NCI-H1436 treated with DMSO at 0.1 percent for 48 hours (cell line): Measurements from ENCODE around the gene MTCH2.
A peak's percentile ranks its signal among the peaks of the same experiment; 100 is the strongest.
"Not testable (repeated sequence)": the region's sequence is repeated elsewhere in the genome, so short reads cannot be mapped to it uniquely, and the experiment has no call there.

Experiments
- DNase-seq: peaks from one replicate; lab custom pipeline; 2025; lab: John Stamatoyannopoulos, UW

MTCH2 gene

DNA sequence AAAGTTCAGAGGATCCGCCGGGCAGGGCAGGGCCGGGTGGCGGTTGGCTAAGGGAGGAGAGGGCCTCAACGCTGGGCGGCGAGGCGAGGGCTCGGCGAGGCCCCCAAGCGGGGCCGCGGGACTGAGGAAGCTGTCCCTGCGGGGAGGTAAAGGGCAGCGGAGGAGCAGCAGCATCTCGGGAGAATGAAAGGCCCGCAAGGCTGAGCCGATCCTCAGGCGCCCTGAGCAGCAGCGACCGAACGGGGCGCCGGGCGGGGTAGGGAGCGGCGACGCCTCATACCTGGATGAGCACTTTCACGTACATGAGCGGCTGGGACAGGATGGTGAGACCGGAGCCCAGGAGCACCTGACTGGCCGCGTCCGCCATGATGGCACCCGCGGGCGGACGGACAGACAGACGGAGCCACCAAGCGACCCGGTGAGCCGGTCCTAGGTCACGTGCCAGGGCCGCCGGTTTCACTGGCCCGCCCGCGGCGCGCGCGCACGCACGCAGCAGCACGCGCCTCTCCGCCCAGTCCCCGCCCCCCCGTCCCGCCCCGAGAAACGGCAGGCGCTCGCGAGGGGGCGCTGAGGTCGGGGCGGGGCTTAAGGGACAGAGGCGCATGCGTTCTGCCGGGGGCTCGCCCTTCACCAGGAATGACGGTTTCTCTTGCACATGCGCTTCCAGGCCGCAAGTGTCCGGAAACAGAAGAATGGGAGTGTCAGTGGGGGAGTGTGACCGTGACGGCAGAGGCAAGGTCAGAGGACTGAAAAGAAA lies at the start of gene MTCH2:
TSS of gene MTCH2 (minus strand) at position 461 of the 757 bp plus-strand sequence. CDS start at position 367, 94 bp downstream.
- DNase-seq: peak; percentile 90

DNA sequence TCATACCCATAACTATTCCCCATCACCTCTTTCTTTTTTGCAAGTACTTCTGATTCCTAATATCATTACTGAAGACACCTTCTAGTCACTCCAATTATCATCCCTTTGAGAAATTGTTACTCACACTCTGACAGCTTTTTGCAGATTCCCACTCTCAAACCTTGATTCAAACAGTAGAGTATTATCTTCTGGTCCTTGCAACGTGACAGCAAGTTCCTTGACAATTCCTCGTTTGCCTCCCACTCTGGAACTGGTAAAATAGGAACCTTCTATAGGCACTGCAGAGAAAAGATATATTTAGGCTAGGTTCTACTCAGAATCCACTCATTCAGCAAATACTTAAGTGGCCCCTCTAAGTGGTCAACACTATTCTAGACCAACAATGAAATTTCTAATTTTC lies 49.6 kb upstream of the MTCH2 start:
- DNase-seq: no peak

DNA sequence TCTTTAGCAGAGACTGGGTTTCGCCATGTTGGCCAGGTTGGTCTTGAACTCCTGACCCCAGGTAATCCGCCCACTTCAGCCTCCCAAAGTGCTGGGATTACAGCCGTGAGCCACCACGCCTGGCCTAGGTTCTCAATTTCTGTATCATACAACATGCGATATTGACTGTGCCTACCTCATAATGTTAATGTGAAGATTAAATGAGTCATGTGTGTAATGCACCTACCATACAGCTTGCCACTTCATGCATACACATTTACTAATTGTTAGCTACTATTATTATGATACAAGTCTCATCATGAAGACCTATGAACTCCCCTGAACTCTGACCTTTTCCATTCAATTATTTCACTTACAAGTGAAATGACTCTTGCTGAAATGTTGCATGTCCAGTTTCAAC lies 47.1 kb upstream of the MTCH2 start:
- DNase-seq: no peak

DNA sequence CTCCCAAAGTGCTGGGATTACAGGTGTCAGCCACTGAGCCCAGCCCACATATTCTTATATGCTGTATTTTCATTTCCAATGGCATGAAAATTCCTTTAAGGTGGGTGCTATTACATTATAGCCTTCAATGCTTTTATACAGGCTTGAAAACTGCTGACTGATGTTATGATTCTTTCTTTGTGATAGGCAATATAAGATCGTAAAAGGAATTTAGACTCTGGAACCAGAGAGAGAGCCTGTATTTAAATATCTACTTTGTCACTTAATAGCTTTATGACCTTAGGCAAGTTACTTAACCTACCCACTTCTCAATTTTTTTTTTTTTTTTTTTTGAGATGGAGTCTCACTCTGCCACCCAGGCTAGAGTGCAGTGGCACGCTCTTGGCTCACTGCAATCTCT lies 46.6 kb upstream of the MTCH2 start:
- no peak for DNase-seq

DNA sequence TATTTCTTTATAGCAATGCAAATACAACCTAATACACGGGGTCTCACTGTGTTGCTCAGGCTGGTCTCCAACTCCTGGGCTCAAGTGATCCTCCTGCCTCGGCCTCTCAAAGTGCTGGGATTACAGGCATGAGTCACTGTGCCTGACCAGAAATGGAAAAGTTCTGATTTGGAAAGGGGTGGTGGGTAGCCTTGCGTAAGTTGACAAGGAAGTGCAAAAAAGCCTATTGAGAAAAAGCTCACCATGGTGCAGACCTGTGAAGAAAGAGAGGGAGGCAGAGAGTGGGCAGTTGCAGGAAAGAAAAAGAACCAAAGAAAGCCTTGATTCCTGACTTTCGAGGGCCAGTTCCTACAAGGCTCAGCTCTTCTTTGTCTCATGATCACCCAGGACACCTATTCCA lies 45.8 kb upstream of the MTCH2 start:
- no peak for DNase-seq

DNA sequence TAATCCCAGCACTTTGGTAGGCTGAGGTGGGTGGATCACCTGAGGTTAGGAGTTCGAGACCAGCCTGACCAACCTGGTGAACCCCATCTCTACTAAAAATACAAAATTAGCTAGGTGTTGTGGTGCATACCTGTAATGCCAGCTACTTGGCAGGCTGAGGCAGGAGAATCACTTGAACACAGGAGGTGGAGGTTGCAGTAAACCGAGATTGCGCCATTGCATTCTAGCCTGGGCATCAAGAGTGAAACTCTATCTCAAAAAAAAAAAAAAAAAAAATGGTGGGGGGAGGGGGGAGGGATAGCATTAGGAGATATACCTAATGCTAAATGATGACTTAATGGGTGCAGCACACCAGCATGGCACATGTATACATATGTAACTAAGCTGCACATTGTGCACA lies 44.3 kb upstream of the MTCH2 start:
- DNase-seq: not testable (repeated sequence)

DNA sequence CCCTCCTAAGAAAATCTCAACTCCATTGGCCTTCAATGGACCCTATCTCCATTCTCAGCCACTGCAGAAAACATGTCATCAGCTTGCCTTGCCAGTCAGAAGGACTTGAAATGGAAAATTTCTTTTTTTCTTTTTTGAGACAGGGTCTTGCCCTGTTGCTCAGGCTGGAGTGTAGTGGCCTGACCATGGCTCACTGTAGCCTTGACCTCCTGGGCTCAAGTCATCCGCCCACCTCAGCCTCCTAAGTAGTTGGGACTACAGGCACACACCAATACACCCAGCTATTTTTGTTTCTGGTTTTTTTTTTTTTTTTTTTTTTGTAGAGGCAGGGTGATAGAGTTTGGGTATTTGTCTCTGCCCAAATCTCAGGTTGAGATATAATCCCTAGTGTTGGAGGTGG lies 43.8 kb upstream of the MTCH2 start:
- DNase-seq: no peak

DNA sequence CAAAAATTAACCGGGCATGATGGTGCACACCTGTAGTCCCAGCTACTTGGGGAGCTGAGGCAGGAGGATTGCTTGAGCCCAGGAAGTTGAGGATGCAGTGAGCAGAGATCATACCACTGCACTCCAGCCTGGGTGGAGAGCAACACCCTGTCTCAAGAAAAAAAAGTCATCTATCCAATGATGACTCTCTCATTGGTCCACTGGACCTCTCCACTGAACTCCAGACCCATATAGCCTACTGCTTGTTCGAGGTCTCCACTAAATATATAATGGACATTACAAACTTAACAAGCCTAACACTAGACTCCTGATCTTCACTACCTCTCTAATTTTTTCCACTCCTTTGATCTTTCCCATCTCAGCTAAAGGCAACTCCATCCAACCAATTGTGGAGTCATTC lies 33.5 kb upstream of the MTCH2 start:
- no peak for DNase-seq

DNA sequence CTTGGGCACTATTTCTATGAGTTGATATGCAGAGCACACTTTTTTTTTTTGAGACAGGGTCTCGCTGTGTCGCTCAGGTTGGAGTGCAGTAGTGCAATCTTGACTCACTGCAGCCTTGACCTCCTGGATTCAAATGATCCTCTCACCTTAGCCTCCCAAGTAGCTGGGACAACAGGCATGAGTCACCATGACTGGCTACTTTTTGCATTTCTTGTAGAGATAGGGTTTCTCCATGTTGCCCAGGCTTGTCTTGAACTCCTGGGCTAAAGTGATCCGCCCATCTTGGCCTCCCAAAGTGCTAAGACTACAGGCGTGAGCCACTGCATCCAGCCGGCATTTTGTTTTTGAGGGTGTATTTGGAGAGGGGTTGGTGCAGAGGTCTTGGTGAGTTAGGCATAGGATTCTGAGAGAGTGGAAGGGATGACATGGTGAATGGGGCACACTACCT lies 29.9 kb upstream of the MTCH2 start:
- no peak for DNase-seq

DNA sequence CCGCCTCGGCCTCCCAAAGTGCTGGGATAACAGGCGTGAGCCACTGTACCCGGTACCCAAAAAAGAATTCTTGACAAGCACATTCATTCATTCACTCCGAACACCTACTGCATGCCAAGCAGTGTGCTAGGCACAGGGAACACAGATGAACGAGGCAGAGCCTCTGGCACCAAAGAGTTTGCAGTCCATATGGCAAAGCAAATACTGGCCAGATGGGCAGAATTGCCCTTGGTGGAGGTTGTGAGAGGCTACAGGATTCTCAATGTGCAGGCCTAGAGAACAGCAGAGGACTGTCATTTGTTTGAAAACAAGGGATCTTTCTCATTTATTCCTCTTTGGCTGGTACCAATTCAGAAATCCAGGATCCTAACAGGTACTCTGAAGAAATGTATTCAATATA lies 27.5 kb upstream of the MTCH2 start:
- no peak for DNase-seq

DNA sequence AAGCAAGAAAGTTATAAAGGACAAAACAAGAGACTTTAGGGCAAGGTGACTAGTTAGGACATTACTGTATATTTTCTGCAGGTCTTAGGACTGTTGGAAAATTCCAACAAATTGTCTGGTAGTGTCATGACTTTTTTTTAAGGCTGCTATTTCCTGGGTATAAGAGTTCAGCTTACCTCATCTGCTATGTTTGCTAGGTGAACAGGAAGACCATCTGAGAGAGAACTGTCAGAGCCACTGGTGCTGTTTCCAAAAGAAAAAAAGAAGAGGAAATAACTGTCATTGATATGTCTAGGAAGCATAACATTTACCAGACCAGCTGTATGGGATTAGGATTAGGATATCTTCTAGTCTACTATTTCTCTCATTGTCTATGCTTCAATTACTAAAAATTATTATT lies 26.3 kb upstream of the MTCH2 start:
- no peak for DNase-seq

DNA sequence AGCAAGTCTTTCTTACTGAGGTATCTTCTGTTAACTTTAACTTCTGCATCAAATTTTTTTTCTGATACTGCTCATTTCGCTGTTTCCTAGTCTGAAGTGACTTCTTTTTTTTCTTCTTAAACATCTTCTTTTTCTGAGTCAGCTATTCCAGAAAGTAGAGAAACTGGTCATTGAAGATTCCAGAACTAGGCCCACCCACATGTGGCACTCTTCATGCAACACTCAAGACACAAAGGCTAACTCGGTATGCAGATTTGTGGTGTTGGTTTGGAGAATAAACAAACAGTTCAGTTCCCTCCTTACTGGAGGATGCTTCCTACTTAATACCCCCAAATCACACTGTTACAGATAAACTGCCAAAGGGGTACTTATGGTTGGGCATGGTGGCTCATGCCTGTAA lies 25.2 kb upstream of the MTCH2 start:
- no peak for DNase-seq

DNA sequence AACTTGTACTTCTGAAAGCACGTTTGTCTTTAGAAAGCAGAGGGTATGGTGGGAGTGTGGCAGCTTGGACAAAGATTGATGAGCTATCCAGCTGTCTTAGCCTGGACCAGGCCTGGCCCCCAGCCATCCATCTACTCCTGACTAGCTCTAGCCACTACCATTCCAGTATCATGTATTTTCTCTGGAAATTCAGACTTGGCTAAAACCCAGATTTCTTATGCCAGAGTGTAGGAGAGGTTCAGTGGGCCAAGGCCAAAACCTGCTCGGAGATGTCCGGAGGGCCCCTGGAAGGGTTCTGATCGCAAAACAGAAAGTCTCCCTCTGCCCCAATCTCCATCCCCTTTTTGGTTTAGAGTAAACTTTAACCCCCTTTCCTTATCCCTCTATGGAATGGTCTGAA lies 24.8 kb upstream of the MTCH2 start:
- no peak for DNase-seq

DNA sequence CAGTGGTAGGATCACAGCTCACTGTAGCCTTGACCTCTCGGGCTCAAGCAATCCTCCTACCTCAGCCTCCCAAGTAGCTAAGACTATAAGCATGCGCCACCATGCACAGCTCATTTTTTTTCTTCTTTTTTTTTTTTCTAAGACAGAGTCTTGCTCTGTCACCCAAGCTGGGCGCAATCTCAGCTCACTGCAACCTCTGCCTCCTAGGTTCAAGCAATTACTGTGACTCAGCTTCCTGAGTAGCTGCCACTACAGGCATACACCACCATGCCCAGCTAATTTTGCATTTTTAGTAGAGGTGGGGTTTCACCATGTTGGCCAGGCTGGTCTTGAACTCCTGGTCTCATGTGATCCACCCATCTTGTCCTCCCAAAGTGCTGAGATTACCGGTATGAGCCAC lies 22.6 kb upstream of the MTCH2 start:
- DNase-seq: not testable (repeated sequence)

DNA sequence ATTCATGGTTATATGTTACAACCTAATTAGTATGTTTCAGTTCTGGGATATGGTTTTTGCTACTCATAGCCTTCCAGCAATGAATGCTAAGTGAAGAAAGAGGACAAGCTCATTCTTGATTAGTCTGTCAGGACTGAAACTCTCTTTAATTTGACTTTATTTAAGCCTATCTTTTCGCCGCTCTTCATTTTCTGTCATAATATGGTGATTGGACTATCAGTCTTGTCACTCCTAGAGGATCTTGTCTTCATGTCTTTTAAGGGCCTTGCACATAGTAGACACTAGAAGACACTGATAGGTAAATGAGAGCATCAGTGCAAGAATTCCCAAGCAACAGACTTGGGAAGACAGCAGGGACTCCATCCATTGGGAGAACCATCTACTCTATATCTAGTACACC lies 18.9 kb upstream of the MTCH2 start:
- DNase-seq: no peak

DNA sequence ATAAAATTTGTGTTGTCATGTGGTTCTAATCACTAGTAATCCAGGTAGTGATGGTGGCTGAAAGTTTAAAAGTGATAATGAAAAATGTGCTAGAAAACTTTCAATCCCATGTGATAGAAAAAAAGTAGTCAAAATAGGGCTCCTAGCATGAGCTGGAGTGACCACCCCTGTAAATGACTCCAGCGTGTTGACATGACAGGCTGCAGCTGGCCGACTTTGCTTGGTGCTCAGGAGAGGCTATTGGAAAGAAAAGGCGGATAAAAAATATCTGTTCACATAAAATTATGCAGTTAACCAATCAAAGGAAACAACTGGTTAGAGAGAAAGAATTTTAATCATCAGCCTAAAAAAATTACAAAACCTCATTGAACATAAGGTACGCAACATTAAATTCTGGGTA lies 16.9 kb upstream of the MTCH2 start:
- DNase-seq: no peak

DNA sequence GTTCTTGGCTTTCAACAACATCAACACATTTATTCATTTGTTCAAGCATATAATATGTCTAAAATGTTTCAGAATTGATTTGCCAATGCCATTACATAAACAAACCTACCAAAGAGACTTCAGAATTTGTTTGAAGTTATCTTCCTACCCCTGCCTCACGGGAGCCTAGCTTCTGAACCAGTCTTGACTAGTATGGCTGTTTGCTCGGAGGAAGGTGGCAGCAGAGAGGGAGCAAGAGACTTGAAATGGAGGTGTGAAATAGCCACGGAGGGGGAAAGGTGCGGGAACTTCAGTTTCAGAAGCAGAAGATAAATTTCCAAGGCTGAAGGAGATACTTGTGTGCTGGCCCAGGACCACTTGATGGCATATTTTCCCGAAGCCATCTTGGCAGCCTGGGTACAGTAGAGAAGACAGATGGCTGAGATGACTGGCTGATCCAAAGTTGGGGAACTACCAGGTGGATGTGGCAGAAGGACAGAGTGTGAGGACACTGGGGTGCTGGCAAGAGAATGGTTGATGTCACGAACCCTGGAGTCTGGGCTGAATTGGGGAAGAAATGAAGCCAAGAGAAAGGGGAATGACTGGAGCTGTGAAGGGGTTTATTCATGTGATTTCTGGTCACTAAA lies 14.0 kb upstream of the MTCH2 start:
- no peak for DNase-seq

DNA sequence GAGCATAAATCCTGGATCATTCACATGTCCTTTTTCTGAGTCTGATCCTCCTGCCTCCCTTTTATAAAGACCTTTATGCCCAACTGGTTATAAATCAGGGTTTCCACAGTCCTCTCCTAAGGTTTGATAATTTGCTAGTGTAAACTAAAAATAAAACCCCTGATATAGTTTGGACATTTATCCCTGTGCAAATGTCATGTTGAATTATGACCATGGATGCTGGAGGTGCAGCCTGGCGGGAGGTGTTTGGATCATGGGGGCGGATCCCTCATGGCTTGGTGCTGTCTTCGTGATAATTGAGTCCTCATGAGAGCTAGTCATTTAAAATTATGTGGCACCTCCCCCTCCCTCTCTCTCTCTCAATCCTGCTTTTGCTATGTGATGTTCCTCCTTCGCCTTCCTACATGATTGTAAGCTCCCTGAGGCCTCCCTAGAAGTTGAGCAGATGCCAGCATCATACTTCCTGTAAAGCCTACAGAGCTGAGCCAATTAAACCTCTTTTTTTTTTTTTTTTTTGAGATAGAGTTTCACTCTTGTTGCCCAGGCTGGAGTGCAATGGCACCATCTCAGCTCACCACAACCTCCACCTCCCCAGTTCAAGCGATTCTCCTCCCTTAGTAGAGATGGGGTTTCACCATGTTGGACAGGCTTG lies 9.6 kb upstream of the MTCH2 start:
- no peak for DNase-seq

DNA sequence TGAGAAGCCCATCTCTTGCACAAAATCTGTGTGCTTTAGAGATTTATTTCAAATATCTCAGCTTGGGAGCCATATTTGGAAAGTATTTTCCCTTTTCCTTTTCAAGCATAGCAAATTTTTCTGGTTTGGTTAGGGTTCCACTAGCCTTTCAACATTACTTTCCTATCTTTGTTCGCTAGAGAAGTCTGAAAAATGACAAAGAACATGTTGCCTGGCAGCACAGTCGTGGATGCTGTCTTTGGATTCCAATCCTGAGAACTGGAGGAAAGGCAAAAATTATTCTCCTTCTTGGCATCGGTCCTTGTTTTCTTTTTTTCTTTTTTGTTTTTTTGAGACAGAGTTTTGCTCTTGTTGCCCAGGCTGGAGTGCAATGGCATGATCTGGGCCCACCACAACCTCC lies 6.9 kb upstream of the MTCH2 start:
- DNase-seq: no peak

DNA sequence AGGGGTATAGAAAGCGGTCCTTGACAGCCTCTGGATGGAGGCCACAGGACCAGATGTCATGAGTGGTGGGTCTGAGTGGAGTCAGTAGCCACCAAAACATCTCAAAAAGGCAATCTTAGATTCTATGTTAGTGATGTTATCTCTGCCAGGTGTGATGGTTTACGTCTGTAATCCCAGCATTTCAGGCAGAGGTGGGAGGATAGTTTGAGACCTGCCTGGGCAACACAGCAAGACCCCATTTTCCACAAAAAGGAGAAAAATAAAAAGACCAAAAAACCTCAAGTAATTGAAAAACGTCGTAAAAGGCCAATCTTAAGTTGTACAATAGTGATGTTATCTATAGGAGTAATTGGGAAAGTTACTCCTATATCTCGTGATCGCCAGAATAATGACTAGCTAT lies 3.7 kb upstream of the MTCH2 start:
- DNase-seq: no peak

DNA sequence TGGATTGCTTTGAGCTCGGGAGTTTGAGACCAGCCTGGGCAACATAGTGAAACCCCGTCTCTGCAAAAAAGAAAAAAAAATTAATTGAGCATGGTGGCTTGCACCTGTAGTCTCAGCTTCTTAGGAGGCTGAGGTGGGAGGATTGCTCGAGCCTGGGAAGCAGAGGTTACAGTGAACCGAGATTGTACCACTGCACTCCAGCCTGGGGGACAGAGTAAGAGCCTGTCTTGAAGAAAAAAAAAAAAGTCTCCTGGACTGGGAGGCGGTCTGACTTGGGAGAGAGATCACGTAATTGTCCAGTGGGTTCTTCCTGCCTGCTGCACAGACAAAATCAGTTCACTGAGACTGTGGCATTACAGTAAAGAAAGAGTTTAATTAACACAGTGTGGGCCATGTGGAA lies 3.1 kb upstream of the MTCH2 start:
- DNase-seq: no peak

DNA sequence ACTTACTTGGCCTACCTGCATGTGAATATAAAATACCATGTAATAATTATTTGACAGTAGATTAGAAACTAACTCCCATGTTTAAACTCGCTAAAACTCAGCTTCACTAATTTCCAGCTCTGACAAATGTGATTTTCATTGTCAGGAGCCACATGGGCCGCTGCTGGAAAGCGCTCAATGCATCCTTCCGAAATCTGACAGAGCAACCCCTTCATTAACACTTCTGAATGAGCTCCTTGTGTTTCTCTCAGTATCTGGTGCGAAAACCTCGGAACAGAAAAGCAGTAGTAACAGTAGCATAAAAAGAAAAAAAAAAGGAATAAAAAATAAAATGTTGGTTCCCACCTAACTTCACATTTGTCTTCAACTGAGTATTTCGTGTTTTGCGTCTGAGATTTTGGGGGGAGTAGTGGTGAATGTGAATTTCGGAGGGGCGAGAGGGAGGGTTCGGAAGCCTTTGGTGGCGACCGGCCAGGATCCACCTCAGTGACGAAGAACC lies 710 bp downstream of the MTCH2 start:
- DNase-seq: no peak

DNA sequence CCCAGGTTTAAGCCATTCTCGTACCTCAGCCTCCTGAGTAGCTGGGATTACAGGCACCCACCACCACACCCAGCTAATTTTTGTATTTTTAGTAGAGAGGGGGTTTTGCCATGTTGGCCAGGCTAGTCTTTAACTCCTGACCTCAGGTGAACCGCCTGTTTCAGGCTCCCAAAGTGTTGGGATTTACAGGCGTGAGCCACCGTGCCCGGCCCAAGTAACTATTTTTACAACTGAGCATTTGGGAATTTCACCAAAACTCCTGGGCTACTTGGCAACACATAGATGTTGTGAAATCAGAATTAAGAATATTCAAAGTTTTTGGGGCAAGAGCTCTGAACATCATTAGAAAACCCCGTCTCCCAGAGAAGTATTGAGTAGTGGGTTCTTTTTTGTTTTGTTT lies 1.9 kb downstream of the MTCH2 start:
- not testable (repeated sequence) for DNase-seq
